GM06990 (cell line): ENCODE results near the gene CBLN1.

Experiments used
- DNase-seq: peaks from one replicate; pipeline ENCODE4 v3.0.0-alpha.2; 2011; ENCODE audit not compliant: insufficient read length; ENCODE audit errors: extremely low read depth
- H3K27me3 ChIP-seq: replicated peaks from 2 replicates; pipeline ENCODE4 v1.6.0; 2011; ENCODE audit warnings: low read length; ENCODE audit not compliant: control insufficient read depth, insufficient read depth
- H3K36me3 ChIP-seq: 2 replicates; pipeline ENCODE4 v1.5.1; 2011; ENCODE audit warnings: low read length; ENCODE audit not compliant: control insufficient read depth, insufficient read depth
- H3K4me3 ChIP-seq: replicated peaks from 2 replicates; pipeline ENCODE4 v1.5.1; 2011; ENCODE audit warnings: low read depth, mild to moderate bottlenecking, control low read depth, low read length
- TF ChIP-seq, protein P1 (sequence below): IDR thresholded peaks from 2 replicates; pipeline ENCODE4 v1.5.1; 2011; ENCODE audit warnings: low read length, control low read depth, mild to moderate bottlenecking, inconsistent platforms; ENCODE audit not compliant: insufficient read depth, poor library complexity, severe bottlenecking

Gene CBLN1

DNA sequence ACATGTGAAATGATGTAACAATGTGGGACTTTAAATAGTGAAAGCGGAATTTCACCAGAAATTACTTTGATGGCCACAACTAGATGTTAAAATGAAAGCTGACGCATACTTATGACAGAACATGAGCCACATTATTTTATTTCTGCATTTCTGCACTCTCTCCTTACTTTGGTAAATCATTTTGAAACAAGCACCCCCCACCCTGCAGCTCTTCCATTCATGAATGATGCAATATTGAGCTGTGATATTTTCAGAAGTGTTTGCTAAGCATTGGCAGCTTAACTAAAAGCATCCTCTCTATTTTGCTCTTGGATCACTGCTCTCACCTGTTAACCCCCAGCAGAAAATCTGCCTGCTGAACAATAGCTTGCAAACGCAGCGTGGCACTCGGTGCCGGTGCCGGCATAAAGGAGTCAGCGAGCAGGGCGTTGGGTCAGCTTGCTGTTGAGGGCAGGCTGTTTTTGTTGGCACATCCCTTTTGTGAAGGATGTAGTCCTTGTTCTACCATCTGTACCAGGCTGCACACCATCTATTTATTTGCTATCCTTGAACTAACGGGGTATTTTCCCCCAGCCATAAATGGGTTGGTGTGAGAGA lies 30.8 kb upstream of the CBLN1 start:
- no peaks in the 10 kb centered on the region for H3K27me3 ChIP-seq
- DNase-seq: no peak
- TF ChIP-seq, protein P1, sequence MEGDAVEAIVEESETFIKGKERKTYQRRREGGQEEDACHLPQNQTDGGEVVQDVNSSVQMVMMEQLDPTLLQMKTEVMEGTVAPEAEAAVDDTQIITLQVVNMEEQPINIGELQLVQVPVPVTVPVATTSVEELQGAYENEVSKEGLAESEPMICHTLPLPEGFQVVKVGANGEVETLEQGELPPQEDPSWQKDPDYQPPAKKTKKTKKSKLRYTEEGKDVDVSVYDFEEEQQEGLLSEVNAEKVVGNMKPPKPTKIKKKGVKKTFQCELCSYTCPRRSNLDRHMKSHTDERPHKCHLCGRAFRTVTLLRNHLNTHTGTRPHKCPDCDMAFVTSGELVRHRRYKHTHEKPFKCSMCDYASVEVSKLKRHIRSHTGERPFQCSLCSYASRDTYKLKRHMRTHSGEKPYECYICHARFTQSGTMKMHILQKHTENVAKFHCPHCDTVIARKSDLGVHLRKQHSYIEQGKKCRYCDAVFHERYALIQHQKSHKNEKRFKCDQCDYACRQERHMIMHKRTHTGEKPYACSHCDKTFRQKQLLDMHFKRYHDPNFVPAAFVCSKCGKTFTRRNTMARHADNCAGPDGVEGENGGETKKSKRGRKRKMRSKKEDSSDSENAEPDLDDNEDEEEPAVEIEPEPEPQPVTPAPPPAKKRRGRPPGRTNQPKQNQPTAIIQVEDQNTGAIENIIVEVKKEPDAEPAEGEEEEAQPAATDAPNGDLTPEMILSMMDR: no peak
- H3K36me3 ChIP-seq: no peaks in the 10 kb centered on the region
- no peak overlapping the region for H3K4me3 ChIP-seq

DNA sequence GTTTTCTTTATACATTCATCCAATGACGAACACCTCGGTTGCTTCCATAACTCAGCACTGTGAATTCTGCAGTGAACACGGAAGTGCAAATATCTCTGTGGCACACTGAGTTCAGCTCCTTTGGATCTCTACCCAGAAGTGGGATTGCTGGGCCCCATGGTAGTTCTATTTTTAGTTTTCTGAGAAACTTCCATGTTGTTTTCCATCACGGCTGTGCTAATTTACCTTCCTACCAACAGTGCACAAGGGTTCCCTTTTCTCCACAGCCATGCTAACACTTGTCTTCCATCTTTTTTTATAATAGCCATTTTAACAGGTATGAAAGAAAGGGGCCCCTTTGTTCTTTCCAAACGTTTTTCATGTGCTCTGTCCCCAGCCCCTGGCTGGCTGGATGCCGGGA lies 30.2 kb upstream of the CBLN1 start:
- Histone ChIP-seq H3K4me3 (no peak overlapping the region), H3K36me3 (no peaks in the 10 kb centered on the region), H3K27me3 (no peaks in the 10 kb centered on the region)
- DNase-seq: no peak
- TF ChIP-seq, protein P1: no peak

DNA sequence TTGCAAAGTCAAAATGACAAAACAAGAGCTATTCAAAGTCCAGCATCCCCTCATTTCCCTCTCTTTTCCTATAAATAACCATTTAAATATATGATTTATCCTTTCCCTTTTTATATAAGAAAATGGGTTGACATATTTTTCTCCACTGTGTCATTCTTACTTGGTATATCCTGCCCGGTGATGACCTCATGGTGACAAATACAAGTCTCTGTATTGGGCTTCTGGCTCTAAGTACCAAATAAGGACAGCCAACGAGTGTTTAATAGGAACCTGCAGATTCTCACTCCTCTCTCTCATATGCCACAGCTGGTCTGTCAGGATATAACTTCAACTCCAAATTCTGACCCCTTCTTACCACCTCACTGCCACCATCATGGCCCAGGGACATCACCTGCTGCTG lies 25.5 kb upstream of the CBLN1 start:
- H3K4me3 ChIP-seq: no peak overlapping the region
- H3K27me3 ChIP-seq: no peaks in the 10 kb centered on the region
- DNase-seq: no peak
- TF ChIP-seq, protein P1: no peak
- H3K36me3 ChIP-seq: no peaks in the 10 kb centered on the region

DNA sequence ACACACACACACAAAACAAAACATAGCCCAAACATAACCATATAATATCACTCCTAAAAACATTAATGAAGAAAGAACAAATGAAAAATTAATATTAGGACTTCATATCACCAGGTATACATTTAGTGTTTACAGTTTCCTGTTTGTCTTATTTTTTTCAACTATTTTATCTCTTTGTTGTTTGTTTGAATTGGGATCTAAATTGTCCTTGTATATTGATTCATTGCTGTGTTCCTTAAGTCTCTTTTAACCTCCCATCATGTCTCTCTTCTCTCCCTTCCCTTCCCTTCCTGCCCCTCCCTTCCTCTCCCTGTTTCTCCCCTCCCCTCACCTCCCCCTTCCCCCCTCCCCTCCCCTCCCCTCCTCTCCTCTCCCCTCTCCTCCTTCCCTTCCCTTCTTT lies 23.8 kb upstream of the CBLN1 start:
- Histone ChIP-seq H3K27me3 (no peaks in the 10 kb centered on the region), H3K4me3 (no peak overlapping the region), H3K36me3 (no peaks in the 10 kb centered on the region)
- DNase-seq: no peak
- TF ChIP-seq, protein P1: no peak

DNA sequence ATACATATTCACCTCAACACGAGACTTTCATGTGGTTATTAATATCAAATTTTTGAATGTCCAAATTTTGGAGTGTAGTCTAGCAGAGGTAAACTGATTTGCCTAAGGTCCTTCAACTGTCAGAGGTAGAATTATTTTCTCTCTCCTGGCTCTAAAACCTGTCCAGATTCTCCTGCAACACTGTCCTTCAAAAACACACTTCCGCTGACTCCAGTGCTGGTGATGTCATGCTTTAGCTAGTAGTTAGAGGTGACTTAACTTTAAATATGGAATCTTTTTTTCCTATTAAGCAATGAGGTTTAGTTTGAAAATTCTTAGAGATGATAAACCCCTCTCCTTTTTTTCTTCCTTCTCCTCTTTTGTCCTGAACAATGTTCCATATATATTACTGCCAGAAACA lies 10.8 kb upstream of the CBLN1 start:
- Histone ChIP-seq H3K4me3 (no peak overlapping the region), H3K27me3 (peaks cover 2% of the 10 kb centered on the region), H3K36me3 (no peaks in the 10 kb centered on the region)
- TF ChIP-seq, protein P1: no peak
- no peak for DNase-seq

DNA sequence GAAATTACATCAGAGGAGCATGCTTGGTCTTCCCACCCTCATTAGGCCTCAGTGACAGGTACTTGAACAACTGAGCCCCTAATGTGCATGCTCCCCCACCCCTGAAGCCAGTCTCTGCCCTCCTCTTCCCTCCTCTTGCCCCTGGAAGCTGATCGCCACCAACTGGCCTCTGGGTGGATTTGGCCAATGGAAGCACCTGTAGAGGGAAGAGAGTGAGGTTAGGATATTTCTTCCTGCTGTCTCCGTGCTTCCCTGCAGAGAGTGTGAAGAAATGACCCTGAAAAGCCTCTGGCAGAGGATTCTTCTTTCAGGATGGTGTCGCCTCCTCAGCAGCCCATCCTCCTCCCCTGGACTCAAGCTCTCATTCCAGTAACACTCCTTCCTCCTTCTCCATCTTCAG lies 5.9 kb upstream of the CBLN1 start:
- TF ChIP-seq, protein P1: no peak
- Histone ChIP-seq H3K27me3 (no peaks in the 10 kb centered on the region; the same call in 1 of the 2 replicates), H3K4me3 (no peak overlapping the region), H3K36me3 (no peaks in the 10 kb centered on the region)
- no peak for DNase-seq
